GM19438 (cell line): Measurements from ENCODE around the gene STARD10.

Experiments
- ATAC-seq: cut with Tn5 transposase; IDR thresholded peaks from one replicate; pipeline ENCODE4 v1.9.1; 2021; ENCODE audit warnings: low read depth; ENCODE audit not compliant: unreplicated experiment

Gene STARD10

GRCh38 chr11:72735495-72736027 is 58.3 kb downstream of the STARD10 start:
- ATAC-seq, result no peak

- ATAC-seq, result no peak
These were observed 61.5 kb downstream of the STARD10 start for GRCh38 chr11:72732329-72732728.

GRCh38 chr11:72730737-72731136 is 63.1 kb downstream of the STARD10 start:
- ATAC-seq, result no peak

GRCh38 chr11:72730243-72730642 is 63.6 kb downstream of the STARD10 start:
- ATAC-seq, result no peak

GRCh38 chr11:72727521-72727920 is 66.3 kb downstream of the STARD10 start:
- ATAC-seq, result no peak

- no peak for ATAC-seq
These were observed 67.3 kb downstream of the STARD10 start for GRCh38 chr11:72726266-72727220.

- ATAC-seq, result no peak
These were observed 68.2 kb downstream of the STARD10 start for GRCh38 chr11:72725724-72726028.

GRCh38 chr11:72724851-72725723 is 68.8 kb downstream of the STARD10 start:
- ATAC-seq, result no peak

GRCh38 chr11:72724021-72724551 is 69.8 kb downstream of the STARD10 start:
- ATAC-seq, result no peak

- no peak for ATAC-seq
These were observed 70.3 kb downstream of the STARD10 start for GRCh38 chr11:72723508-72723907.

GRCh38 chr11:72722050-72722748 is 71.6 kb downstream of the STARD10 start:
- peak; percentile 80 for ATAC-seq

GRCh38 chr11:72721689-72722049 is 72.2 kb downstream of the STARD10 start:
- ATAC-seq, result no peak

- ATAC-seq, result no peak
These were observed 72.6 kb downstream of the STARD10 start for GRCh38 chr11:72721276-72721675.

- ATAC-seq, result no peak
These were observed 73.1 kb downstream of the STARD10 start for GRCh38 chr11:72720784-72721183.

- ATAC-seq, result no peak
These were observed 73.8 kb downstream of the STARD10 start for GRCh38 chr11:72720047-72720446.

GRCh38 chr11:72719551-72719950 is 74.3 kb downstream of the STARD10 start:
- ATAC-seq, result no peak

- no peak for ATAC-seq
These were observed 74.7 kb downstream of the STARD10 start for GRCh38 chr11:72719144-72719543.

GRCh38 chr11:72718101-72718501 is 75.7 kb downstream of the STARD10 start:
- no peak for ATAC-seq

GRCh38 chr11:72716788-72717435 is 76.9 kb downstream of the STARD10 start:
- ATAC-seq, result no peak

- no peak for ATAC-seq
These were observed 77.6 kb downstream of the STARD10 start for GRCh38 chr11:72716290-72716689.
